ENCODE measurements around the gene RAB30.

RAB30 gene

GRCh38 chr11:83071567-83072349, at the start of gene RAB30 (continued):
- TF ChIP-seq ZNF341 (tag by site-specific recombination; IDR thresholded peaks at IDR 0.05; ENCODE audit: low read depth) (peak; percentile 92), ZNF18 (tag by site-specific recombination; IDR thresholded peaks at IDR 0.05) (no peak), HOXA7 (CRISPR knock-in tag; IDR thresholded peaks at IDR 0.05; ENCODE audit: borderline replicate concordance) (no peak), HOXC10 (CRISPR knock-in tag; IDR thresholded peaks at IDR 0.05) (no peak), ZNF560 (tag by site-specific recombination; IDR thresholded peaks at IDR 0.05; ENCODE audit: borderline replicate concordance) (no peak), IKZF3 (tag by site-specific recombination; IDR thresholded peaks at IDR 0.05) (peak; percentile 65; the same call in 1 of the 2 replicates), BCL11A (tag by site-specific recombination; IDR thresholded peaks at IDR 0.05; ENCODE audit: low read depth) (0 out of 2 replicates have a peak, but pooled peaks have one; percentile 23), ZNF561 (tag by site-specific recombination; IDR thresholded peaks at IDR 0.05; ENCODE audit: borderline replicate concordance) (peak; percentile 67; the same call in 1 of the 2 replicates), ZNF571 (tag by site-specific recombination; IDR thresholded peaks at IDR 0.05) (no peak), SP3 (tag by site-specific recombination; IDR thresholded peaks at IDR 0.05) (peak; percentile 83), HIC1 (tag by site-specific recombination; IDR thresholded peaks at IDR 0.05) (peak; percentile 52; the same call in 1 of the 2 replicates), KLF1 (tag by site-specific recombination; IDR thresholded peaks at IDR 0.05) (peak; percentile 76), KLF16 (tag by site-specific recombination; IDR thresholded peaks at IDR 0.05) (no peak), YY1 (tag by site-specific recombination; IDR thresholded peaks at IDR 0.05) (peak; percentile 90), REPIN1 (tag by site-specific recombination; IDR thresholded peaks at IDR 0.05; ENCODE audit: low read depth) (no peak), ZBTB49 (tag by site-specific recombination; IDR thresholded peaks at IDR 0.05; ENCODE audit: low read depth) (no peak), ZNF76 (tag by site-specific recombination; IDR thresholded peaks at IDR 0.05; ENCODE audit: borderline replicate concordance, low read depth) (peak; percentile 96), KLF7 (tag by site-specific recombination; IDR thresholded peaks at IDR 0.05; ENCODE audit: borderline replicate concordance) (peak; percentile 82), ZNF639 (tag by site-specific recombination; IDR thresholded peaks at IDR 0.05) (peak; percentile 44; the same call in 1 of the 2 replicates), ATF2 (tag by site-specific recombination; IDR thresholded peaks at IDR 0.05; ENCODE audit: low read depth) (peak; percentile 99), TRIM28 (IDR thresholded peaks at IDR 0.05; ENCODE audit: borderline replicate concordance, low read length) (peak; percentile 95; the same call in 1 of the 2 replicates), GLIS2 (tag by site-specific recombination; IDR thresholded peaks at IDR 0.05) (peak; percentile 87), MYNN (tag by site-specific recombination; IDR thresholded peaks at IDR 0.05; ENCODE audit: borderline replicate concordance) (peak; percentile 81), ZNF133 (tag by site-specific recombination; IDR thresholded peaks at IDR 0.05) (no peak), ZNF664 (tag by site-specific recombination; IDR thresholded peaks at IDR 0.05) (no peak), ZNF132 (tag by site-specific recombination; IDR thresholded peaks at IDR 0.05; ENCODE audit: borderline replicate concordance) (no peak), ZNF138 (tag by site-specific recombination; IDR thresholded peaks at IDR 0.05; ENCODE audit: borderline replicate concordance) (no peak), ZBTB7A (tag by site-specific recombination; IDR thresholded peaks at IDR 0.05; ENCODE audit: low read depth) (no peak; the same call in 1 of the 2 replicates), PATZ1 (tag by site-specific recombination; IDR thresholded peaks at IDR 0.05) (peak; percentile 64)
